Activated CD4-positive, alpha-beta T cell treated with anti-CD3 and anti-CD28 coated beads for 36 hours (primary cell): Measurements from ENCODE around the gene RRAGC. TPM values are rescaled to one million over a fixed set of nuclear protein-coding genes. Genes with fewer than 3 reads are reported as not detected.

Experiments used
- ATAC-seq: fragments of 200-7000 bp; cut with Tn5 transposase; one replicate; pipeline ENCODE4 v1.10.0; 2021; ENCODE audit warnings: mild to moderate bottlenecking, moderate library complexity
- CTCF ChIA-PET: fragments of 350-600 bp; sonication (Branson Sonifier 250); formaldehyde crosslinking; loops from one replicate; lab custom pipeline; 2021; ENCODE audit warnings: antibody characterized with exemption; lab: Charles Lee
- POLR2A ChIA-PET: fragments of 350-600 bp; sonication (Branson Sonifier 250); formaldehyde crosslinking; loops from one replicate; lab custom pipeline; 2021; ENCODE audit warnings: antibody characterized with exemption, inconsistent platforms; lab: Charles Lee
- DNase-seq: peaks from one replicate; pipeline ENCODE4 v3.0.0-alpha.2; 2020
- H3K27ac Mint-ChIP-seq: one replicate; pipeline ENCODE4 v1.8.0; 2021; ENCODE audit warnings: mixed read lengths
- H3K27me3 Mint-ChIP-seq: one replicate; pipeline ENCODE4 v1.8.0; 2021; ENCODE audit warnings: mixed read lengths
- H3K36me3 Mint-ChIP-seq: one replicate; pipeline ENCODE4 v1.8.0; 2021; ENCODE audit warnings: low read depth, mixed read lengths
- H3K4me1 Mint-ChIP-seq: one replicate; pipeline ENCODE4 v1.8.0; 2021; ENCODE audit warnings: mixed read lengths
- H3K4me3 Mint-ChIP-seq: one replicate; pipeline ENCODE4 v1.8.0; 2021; ENCODE audit warnings: mild to moderate bottlenecking, moderate library complexity, mixed read lengths
- H3K9me3 Mint-ChIP-seq: one replicate; pipeline ENCODE4 v1.8.0; 2021; ENCODE audit warnings: low read depth, mixed read lengths
- intact Hi-C, 2 experiments: fragments of 100-400 bp; cut with DNase I in 1 of 2; cut with micrococcal nuclease in 1 of 2; formaldehyde crosslinking; loops; one replicate each; pipeline versions ENCODE4 v1.14.2 to v1.15.1; 2022 to 2024; cut with DNase I, micrococcal nuclease
- total RNA-seq, 2 experiments: library from RNA; stranded (reverse); gene quantifications; one replicate each; pipeline ENCODE4 v1.2.3, GENCODE V29; 2021

Gene RRAGC
- total RNA-seq, 2 experiments from 2014 or later, result 15.8 to 19.0 TPM

GRCh38 chr1:38885092-38885491 is 25.5 kb upstream of the RRAGC start:
- DNase-seq, result no peak
- CTCF ChIA-PET, result no interaction called here
- no peak overlapping the region for H3K27ac Mint-ChIP-seq
- H3K4me3 Mint-ChIP-seq, result no peak overlapping the region
- no peaks in the 10 kb centered on the region for H3K9me3 Mint-ChIP-seq
- no peaks in the 10 kb centered on the region for H3K36me3 Mint-ChIP-seq
- intact Hi-C loops, result no loop called here
- H3K4me1 Mint-ChIP-seq, result no peaks in the 10 kb centered on the region
- H3K27me3 Mint-ChIP-seq, result no peaks in the 10 kb centered on the region
- POLR2A ChIA-PET, result no interaction called here
- no peak for ATAC-seq

GRCh38 chr1:38881487-38881886 is 21.9 kb upstream of the RRAGC start, which contains the start of gene GJA9:
TSS of gene GJA9 (minus strand) at chr1:38881587. CDS start at chr1:38876098, 5,489 bp downstream.
- no peak within 1 kb of the TSS for H3K27ac Mint-ChIP-seq
- no peak for ATAC-seq
- no peaks in the 10 kb centered on the region for H3K4me1 Mint-ChIP-seq
- ChIA-PET POLR2A (no interaction called here), CTCF (interaction anchor here (1.0 kb wide), 2 partner anchors 10 to 776 kb away, joined by 3 read pairs; no protein-coding TSS in a partner anchor)
- no peak for DNase-seq
- H3K36me3 Mint-ChIP-seq, result no peaks in the 10 kb centered on the region
- no peaks in the 10 kb centered on the region for H3K27me3 Mint-ChIP-seq
- H3K4me3 Mint-ChIP-seq, result no peak within 1 kb of the TSS
- intact Hi-C loops, result no loop called here
- no peaks in the 10 kb centered on the region for H3K9me3 Mint-ChIP-seq

- H3K4me3 Mint-ChIP-seq, result no peak overlapping the region
- DNase-seq (no peak), ATAC-seq (no peak)
- ChIA-PET CTCF (interaction anchor here (0.9 kb wide), 1 partner anchor 9 kb away, joined by 3 read pairs; no protein-coding TSS in a partner anchor), POLR2A (no interaction called here)
- H3K4me1 Mint-ChIP-seq, result peaks cover 26% of the 10 kb centered on the region
- no peaks in the 10 kb centered on the region for H3K27me3 Mint-ChIP-seq
- H3K27ac Mint-ChIP-seq, result no peak overlapping the region
- no peaks in the 10 kb centered on the region for H3K9me3 Mint-ChIP-seq
- H3K36me3 Mint-ChIP-seq, result peaks cover 3% of the 10 kb centered on the region
- intact Hi-C loops, result no loop called here
Observed at GRCh38 chr1:38875811-38876210, 16.2 kb upstream of the RRAGC start.

GRCh38 chr1:38873027-38873969 is 13.7 kb upstream of the RRAGC start, which contains the start of gene MYCBP:
TSS of gene MYCBP (minus strand) at chr1:38873348. CDS start at chr1:38873305, 43 bp downstream.
- peaks cover 5% of the 10 kb centered on the region for H3K36me3 Mint-ChIP-seq
- peak; percentile 97 for DNase-seq
- ChIA-PET CTCF (interaction anchor here (1.1 to 1.9 kb wide), 5 partner anchors 11 to 226 kb away, joined by 3 to 7 read pairs (median 4); partner anchors contain the start of gene RRAGC), POLR2A (interaction anchor here (1.3 to 2.5 kb wide), 3 partner anchors 14 to 153 kb away, joined by 3 to 8 read pairs (median 5); partner anchors contain the start of gene NDUFS5)
- peak within 1 kb of the TSS; percentile 92 for H3K4me3 Mint-ChIP-seq
- intact Hi-C loops, result loop anchor here (1.0 to 5.0 kb wide), 10 partner anchors 14 to 1401 kb away; partner anchors contain the start of genes AKIRIN1 (in 2 of the 2), NDUFS5 (in 2 of the 2), RRAGC (in 2 of the 2) and CDCA8 (in 1 of the 2)
- peak within 1 kb of the TSS; percentile 83 for H3K27ac Mint-ChIP-seq
- peaks cover 26% of the 10 kb centered on the region for H3K4me1 Mint-ChIP-seq
- H3K9me3 Mint-ChIP-seq, result no peaks in the 10 kb centered on the region
- H3K27me3 Mint-ChIP-seq, result no peaks in the 10 kb centered on the region
- peak; percentile 99 for ATAC-seq

GRCh38 chr1:38872401-38873026 is 12.9 kb upstream of the RRAGC start:
- CTCF ChIA-PET, result interaction anchor here (1.1 to 1.9 kb wide), 5 partner anchors 10 to 226 kb away, joined by 3 to 7 read pairs (median 4); partner anchors contain the start of gene RRAGC
- intact Hi-C loops, result loop anchor here (1.0 to 5.0 kb wide), 11 partner anchors 13 to 1400 kb away; partner anchors contain the start of genes AKIRIN1 (in 2 of the 2), NDUFS5 (in 2 of the 2), RRAGC (in 2 of the 2) and CDCA8 (in 1 of the 2)

GRCh38 chr1:38870996-38871395 is 11.4 kb upstream of the RRAGC start:
- Mint-ChIP-seq H3K4me3 (no peak overlapping the region), H3K4me1 (peaks cover 31% of the 10 kb centered on the region), H3K27ac (peak overlapping the region; percentile 4), H3K36me3 (peaks cover 7% of the 10 kb centered on the region), H3K27me3 (no peaks in the 10 kb centered on the region), H3K9me3 (no peaks in the 10 kb centered on the region)
- ChIA-PET CTCF (interaction anchor here (0.7 to 0.9 kb wide), 2 partner anchors 11 to 367 kb away, joined by 3 to 5 read pairs; partner anchors contain the start of gene GJA9), POLR2A (no interaction called here)
- DNase-seq (no peak), ATAC-seq (no peak)
- intact Hi-C loops, result loop anchor here (5.0 kb wide), 4 partner anchors 121 to 1399 kb away; partner anchors contain the start of genes AKIRIN1 (in 1 of the 2), PABPC4 (in 1 of the 2) and ZC3H12A (in 1 of the 2)

More at GRCh38 chr1:38872401-38873026, 12.9 kb upstream of the RRAGC start:
- no peaks in the 10 kb centered on the region for H3K9me3 Mint-ChIP-seq
- H3K4me3 Mint-ChIP-seq, result peak overlapping the region; percentile 92
- DNase-seq (peak; percentile 57), ATAC-seq (peak; percentile 36)
- peaks cover 29% of the 10 kb centered on the region for H3K4me1 Mint-ChIP-seq
- no peaks in the 10 kb centered on the region for H3K27me3 Mint-ChIP-seq
- POLR2A ChIA-PET, result interaction anchor here (0.6 to 2.5 kb wide), 5 partner anchors 10 to 703 kb away, joined by 3 to 8 read pairs (median 3); partner anchors contain the start of gene NDUFS5
- peak overlapping the region; percentile 79 for H3K27ac Mint-ChIP-seq
- peaks cover 5% of the 10 kb centered on the region for H3K36me3 Mint-ChIP-seq

- no peak for ATAC-seq
- POLR2A ChIA-PET, result no interaction called here
- intact Hi-C loops, result no loop called here
Observed at GRCh38 chr1:38867208-38867607, 7.6 kb upstream of the RRAGC start.

GRCh38 chr1:38865112-38865715 is 5.6 kb upstream of the RRAGC start:
- ChIA-PET CTCF (no interaction called here), POLR2A (no interaction called here)
- intact Hi-C loops, result no loop called here
- peak; percentile 26 for ATAC-seq
- no peak for DNase-seq
- peaks cover 16% of the 10 kb centered on the region for H3K36me3 Mint-ChIP-seq
- peaks cover 38% of the 10 kb centered on the region for H3K4me1 Mint-ChIP-seq
- no peaks in the 10 kb centered on the region for H3K27me3 Mint-ChIP-seq
- peak overlapping the region; percentile 42 for H3K27ac Mint-ChIP-seq
- H3K9me3 Mint-ChIP-seq, result no peaks in the 10 kb centered on the region
- no peak overlapping the region for H3K4me3 Mint-ChIP-seq

More at GRCh38 chr1:38867208-38867607, 7.6 kb upstream of the RRAGC start:
- Mint-ChIP-seq H3K4me3 (no peak overlapping the region), H3K27me3 (no peaks in the 10 kb centered on the region), H3K4me1 (peaks cover 36% of the 10 kb centered on the region), H3K27ac (no peak overlapping the region), H3K36me3 (peaks cover 13% of the 10 kb centered on the region), H3K9me3 (no peaks in the 10 kb centered on the region)
- no peak for DNase-seq
- CTCF ChIA-PET, result interaction anchor here (1.0 kb wide), 1 partner anchor 9 kb away, joined by 3 read pairs; no protein-coding TSS in a partner anchor

GRCh38 chr1:38860454-38860795 is 853 bp upstream of the RRAGC start:
- DNase-seq (no peak), ATAC-seq (no peak)
- H3K27me3 Mint-ChIP-seq, result no peaks in the 10 kb centered on the region
- ChIA-PET POLR2A (no interaction called here), CTCF (interaction anchor here (2.1 kb wide), 1 partner anchor 12 kb away, joined by 6 read pairs; the partner anchor contains the start of gene MYCBP)
- peak overlapping the region; percentile 90 for H3K27ac Mint-ChIP-seq
- intact Hi-C loops, result no loop called here
- peaks cover 24% of the 10 kb centered on the region for H3K36me3 Mint-ChIP-seq
- peak overlapping the region; percentile 98 for H3K4me3 Mint-ChIP-seq
- no peaks in the 10 kb centered on the region for H3K9me3 Mint-ChIP-seq
- H3K4me1 Mint-ChIP-seq, result peaks cover 58% of the 10 kb centered on the region
